ENCODE results near the gene PRKCSH.

- TF ChIP-seq CTCF (conservative IDR thresholded peaks at IDR 0.05; ENCODE audit: low read length) (no peak), EZH2phosphoT487 (IDR thresholded peaks at IDR 0.05; ENCODE audit: borderline replicate concordance) (no peak)
These were observed 8.6 kb downstream of the PRKCSH start for GRCh38 chr19:11444059-11444458.

All from Loucy (cell line).